Neural progenitor cell (in vitro differentiated cells): ENCODE measurements around the gene L3MBTL1. TPM values are rescaled to one million over a fixed set of nuclear protein-coding genes. Genes with fewer than 3 reads are reported as not detected.
"Not testable (repeated sequence)": the region's sequence is repeated elsewhere in the genome, so short reads cannot be mapped to it uniquely, and the experiment has no call there.

ENCODE experiments used
- DNase-seq: peaks from one replicate; pipeline ENCODE4 v3.0.0-alpha.2; 2016; ENCODE audit warnings: low spot score
- H2AFZ ChIP-seq: fragments of 200-600 bp; sonication (generic); replicated peaks from 2 replicates; pipeline ENCODE4 v1.6.1; 2016; ENCODE audit warnings: antibody characterized with exemption
- H3F3A ChIP-seq: fragments of 200-600 bp; sonication (generic); 2 replicates; pipeline ENCODE4 v1.6.1; 2016; ENCODE audit warnings: antibody characterized with exemption, low read depth
- H3K27ac ChIP-seq: fragments of 200-600 bp; sonication (generic); 2 replicates; pipeline ENCODE4 v1.5.1; 2016; ENCODE audit warnings: mild to moderate bottlenecking
- H3K27me3 ChIP-seq: fragments of 200-600 bp; sonication (generic); 2 replicates; pipeline ENCODE4 v1.6.1; 2016; ENCODE audit warnings: mild to moderate bottlenecking, moderate library complexity
- H3K36me3 ChIP-seq: fragments of 200-600 bp; sonication (generic); 2 replicates; pipeline ENCODE4 v1.5.1; 2016
- H3K4me1 ChIP-seq: fragments of 200-600 bp; sonication (generic); 2 replicates; pipeline ENCODE4 v1.6.1; 2016; ENCODE audit warnings: mixed run types
- H3K4me2 ChIP-seq: fragments of 200-600 bp; sonication (generic); 2 replicates; pipeline ENCODE4 v1.6.1; 2016
- H3K4me3 ChIP-seq: fragments of 200-600 bp; sonication (generic); 2 replicates; pipeline ENCODE4 v1.5.1; 2016
- H3K79me2 ChIP-seq: fragments of 200-600 bp; sonication (generic); 2 replicates; pipeline ENCODE4 v1.6.1; 2016; ENCODE audit warnings: low read depth
- H3K9ac ChIP-seq: fragments of 200-600 bp; sonication (generic); 2 replicates; pipeline ENCODE4 v1.6.1; 2016
- H3K9me3 ChIP-seq: fragments of 200-600 bp; sonication (generic); 2 replicates; pipeline ENCODE4 v1.5.1; 2016; ENCODE audit warnings: low read depth
- H4K20me1 ChIP-seq: fragments of 200-600 bp; sonication (generic); 2 replicates; pipeline ENCODE4 v1.6.1; 2016; ENCODE audit warnings: low read depth
- H3K27ac Mint-ChIP-seq: 3 replicates; pipeline ENCODE4 v1.8.0; 2021; ENCODE audit warnings: mixed read lengths
- H3K27me3 Mint-ChIP-seq: 2 replicates; pipeline ENCODE4 v1.8.0; 2022; ENCODE audit warnings: low read depth, mild to moderate bottlenecking, inconsistent platforms, moderate library complexity, mixed read lengths; ENCODE audit not compliant: insufficient read depth
- H3K36me3 Mint-ChIP-seq: 3 replicates; pipeline ENCODE4 v1.8.0; 2021; ENCODE audit warnings: mixed read lengths
- H3K4me1 Mint-ChIP-seq: 3 replicates; pipeline ENCODE4 v1.8.0; 2021; ENCODE audit warnings: mixed read lengths
- H3K4me3 Mint-ChIP-seq: 3 replicates; pipeline ENCODE4 v1.8.0; 2021; ENCODE audit warnings: mild to moderate bottlenecking, moderate library complexity, mixed read lengths
- H3K9me3 Mint-ChIP-seq: 3 replicates; pipeline ENCODE4 v1.8.0; 2020; ENCODE audit warnings: mixed read lengths
- EZH2 ChIP-seq: fragments of 200-600 bp; sonication (generic); IDR thresholded peaks from 2 replicates; pipeline ENCODE4 v1.6.1; 2017; ENCODE audit warnings: antibody characterized with exemption, mild to moderate bottlenecking, moderate library complexity
- EZH2phosphoT487 ChIP-seq: fragments of 200-600 bp; sonication (generic); IDR thresholded peaks from 2 replicates; pipeline ENCODE4 v1.6.1; 2017; ENCODE audit warnings: antibody characterized with exemption
- total RNA-seq: library from RNA; depleted of rRNA; stranded (reverse); fragments of >200 nt; gene quantifications from 2 replicates; pipeline ENCODE4 v1.2.3, GENCODE V29; 2015; ENCODE audit warnings: low replicate concordance
- TF ChIP-seq, protein P1 (sequence below): fragments of 200-600 bp; sonication (generic); IDR thresholded peaks from 2 replicates; pipeline ENCODE4 v1.5.1; 2017; ENCODE audit warnings: antibody characterized with exemption, mild to moderate bottlenecking

Gene L3MBTL1
- total RNA-seq, 1 donor from 2014 or later: 27.6 TPM

DNA sequence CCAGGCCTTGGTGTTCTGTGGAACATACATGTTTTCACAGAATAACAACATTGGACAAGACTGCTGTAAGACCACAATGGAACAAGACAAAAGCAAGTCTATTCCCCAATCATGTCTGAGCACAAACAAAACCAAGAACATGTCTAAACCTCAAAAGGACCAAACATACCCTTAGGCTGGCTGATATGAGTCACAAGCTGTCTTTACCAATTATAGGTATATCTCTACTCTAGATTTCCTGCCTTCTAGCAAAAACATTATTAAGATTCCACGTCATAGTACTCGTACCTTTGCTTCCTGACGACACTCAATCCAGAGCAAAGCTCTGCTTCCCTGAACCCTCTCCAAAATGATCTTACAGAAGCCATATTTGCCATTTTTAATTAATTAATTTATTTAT, 15.4 kb upstream of the L3MBTL1 start:
- no peak for DNase-seq
- Histone ChIP-seq H3K4me3 (no peak overlapping the region), H3K9ac (no peak overlapping the region), H3K27ac (no peak overlapping the region), H3K79me2 (no peaks in the 10 kb centered on the region), H3F3A (no peaks in the 10 kb centered on the region), H3K9me3 (no peaks in the 10 kb centered on the region), H3K4me1 (no peaks in the 10 kb centered on the region), H3K4me2 (no peak overlapping the region), H4K20me1 (no peaks in the 10 kb centered on the region), H2AFZ (no peak overlapping the region), H3K36me3 (no peaks in the 10 kb centered on the region), H3K27me3 (no peaks in the 10 kb centered on the region)
- no peak overlapping the region for H3K4me3 Mint-ChIP-seq
- no peaks in the 10 kb centered on the region for H3K4me1 Mint-ChIP-seq
- H3K9me3 Mint-ChIP-seq: peaks cover 10% of the 10 kb centered on the region
- peaks cover 4% of the 10 kb centered on the region for H3K27me3 Mint-ChIP-seq
- H3K36me3 Mint-ChIP-seq: no peaks in the 10 kb centered on the region
- TF ChIP-seq, protein P1, sequence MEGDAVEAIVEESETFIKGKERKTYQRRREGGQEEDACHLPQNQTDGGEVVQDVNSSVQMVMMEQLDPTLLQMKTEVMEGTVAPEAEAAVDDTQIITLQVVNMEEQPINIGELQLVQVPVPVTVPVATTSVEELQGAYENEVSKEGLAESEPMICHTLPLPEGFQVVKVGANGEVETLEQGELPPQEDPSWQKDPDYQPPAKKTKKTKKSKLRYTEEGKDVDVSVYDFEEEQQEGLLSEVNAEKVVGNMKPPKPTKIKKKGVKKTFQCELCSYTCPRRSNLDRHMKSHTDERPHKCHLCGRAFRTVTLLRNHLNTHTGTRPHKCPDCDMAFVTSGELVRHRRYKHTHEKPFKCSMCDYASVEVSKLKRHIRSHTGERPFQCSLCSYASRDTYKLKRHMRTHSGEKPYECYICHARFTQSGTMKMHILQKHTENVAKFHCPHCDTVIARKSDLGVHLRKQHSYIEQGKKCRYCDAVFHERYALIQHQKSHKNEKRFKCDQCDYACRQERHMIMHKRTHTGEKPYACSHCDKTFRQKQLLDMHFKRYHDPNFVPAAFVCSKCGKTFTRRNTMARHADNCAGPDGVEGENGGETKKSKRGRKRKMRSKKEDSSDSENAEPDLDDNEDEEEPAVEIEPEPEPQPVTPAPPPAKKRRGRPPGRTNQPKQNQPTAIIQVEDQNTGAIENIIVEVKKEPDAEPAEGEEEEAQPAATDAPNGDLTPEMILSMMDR: no peak
- TF ChIP-seq EZH2 (no peak), EZH2phosphoT487 (no peak)
- no peak overlapping the region for H3K27ac Mint-ChIP-seq

DNA sequence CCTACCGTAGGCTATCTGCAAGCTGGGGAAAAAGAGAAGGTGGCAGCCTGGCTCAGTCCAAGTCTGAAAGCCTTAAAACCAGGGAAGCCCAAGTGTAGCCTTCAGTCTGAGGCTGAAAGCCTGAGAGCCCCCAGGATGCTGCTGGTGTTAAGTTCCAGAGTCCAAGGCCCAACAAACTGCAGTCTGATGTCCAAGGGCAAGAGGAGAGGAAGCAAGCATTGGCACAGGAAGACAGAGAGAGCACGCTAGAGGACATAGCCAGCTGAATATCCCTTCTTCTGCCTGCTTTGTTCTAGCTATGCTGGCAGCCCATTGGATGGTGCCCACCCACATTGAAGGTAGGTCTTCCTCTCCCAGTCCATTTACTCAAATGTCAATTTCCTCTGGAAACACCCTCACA, 12.1 kb upstream of the L3MBTL1 start:
- H3K4me2 ChIP-seq: no peak overlapping the region
- H2AFZ ChIP-seq: no peak overlapping the region
- Mint-ChIP-seq H3K27me3 (peaks cover 2% of the 10 kb centered on the region), H3K27ac (no peak overlapping the region), H3K4me1 (no peaks in the 10 kb centered on the region), H3K4me3 (no peak overlapping the region), H3K9me3 (peaks cover 2% of the 10 kb centered on the region), H3K36me3 (no peaks in the 10 kb centered on the region)
- H3K27ac ChIP-seq: no peak overlapping the region
- H3K9ac ChIP-seq: no peak overlapping the region
- H3K27me3 ChIP-seq: no peaks in the 10 kb centered on the region
- H3F3A ChIP-seq: no peaks in the 10 kb centered on the region
- no peak overlapping the region for H3K4me3 ChIP-seq
- H3K9me3 ChIP-seq: no peaks in the 10 kb centered on the region
- TF ChIP-seq EZH2phosphoT487 (no peak), EZH2 (no peak)
- TF ChIP-seq, protein P1: no peak
- no peak for DNase-seq
- H4K20me1 ChIP-seq: no peaks in the 10 kb centered on the region
- H3K36me3 ChIP-seq: no peaks in the 10 kb centered on the region
- no peaks in the 10 kb centered on the region for H3K4me1 ChIP-seq
- no peaks in the 10 kb centered on the region for H3K79me2 ChIP-seq

DNA sequence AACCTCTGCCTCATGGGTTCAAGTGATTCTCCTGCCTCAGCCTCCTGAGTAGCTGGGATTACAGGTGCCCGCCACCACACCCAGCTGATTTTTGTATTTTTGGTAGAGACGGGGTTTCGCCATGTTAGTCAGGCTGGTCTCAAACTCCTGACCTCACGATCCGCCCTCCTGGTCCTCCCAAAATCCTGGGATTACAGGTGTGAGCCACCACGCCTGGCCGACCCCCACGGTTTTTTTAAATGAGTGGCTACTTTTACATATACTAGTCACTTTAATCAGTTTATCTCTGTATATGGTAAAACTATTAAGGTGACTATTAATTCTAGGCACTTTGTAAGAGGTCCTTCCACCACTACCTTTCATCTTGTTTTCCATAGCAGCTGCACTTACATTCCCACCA, 5.5 kb upstream of the L3MBTL1 start:
- peaks cover 26% of the 10 kb centered on the region for H3K27me3 ChIP-seq
- H3K4me3 Mint-ChIP-seq, H3K4me1 Mint-ChIP-seq, H3F3A ChIP-seq, H3K9ac ChIP-seq, H3K79me2 ChIP-seq, H3K9me3 Mint-ChIP-seq, H3K4me1 ChIP-seq, H3K4me2 ChIP-seq, H2AFZ ChIP-seq, H4K20me1 ChIP-seq, H3K36me3 ChIP-seq, H3K27ac Mint-ChIP-seq, DNase-seq, H3K4me3 ChIP-seq, H3K9me3 ChIP-seq, H3K27ac ChIP-seq, H3K36me3 Mint-ChIP-seq, H3K27me3 Mint-ChIP-seq: not testable (repeated sequence)

DNA sequence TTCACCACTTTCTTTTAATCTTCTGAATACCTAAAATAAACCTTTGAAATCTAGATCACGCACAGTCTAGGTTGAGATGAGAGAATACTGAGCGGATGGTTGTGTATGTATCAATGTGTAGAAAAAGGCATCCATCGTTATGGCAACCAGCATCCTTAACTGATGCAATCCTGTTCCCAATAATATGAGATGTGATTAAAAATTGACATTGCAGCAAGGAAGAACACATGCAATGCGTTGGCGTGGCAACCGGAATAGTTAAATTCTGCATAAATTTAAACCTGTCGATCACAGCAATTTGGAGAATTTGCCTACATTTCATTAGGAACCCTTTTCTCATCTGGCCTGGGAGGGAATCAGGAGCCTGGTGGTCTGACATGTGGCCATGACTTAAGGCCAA, 1.3 kb upstream of the L3MBTL1 start:
- H3K4me1 Mint-ChIP-seq: no peaks in the 10 kb centered on the region
- H3K27ac Mint-ChIP-seq: no peak overlapping the region
- Histone ChIP-seq H3K4me1 (no peaks in the 10 kb centered on the region), H3K27me3 (peaks cover 41% of the 10 kb centered on the region), H3K4me2 (no peak overlapping the region), H3K9me3 (no peaks in the 10 kb centered on the region), H3K79me2 (no peaks in the 10 kb centered on the region), H4K20me1 (no peaks in the 10 kb centered on the region), H3K4me3 (no peak overlapping the region), H3K9ac (no peak overlapping the region), H3K27ac (no peak overlapping the region), H3F3A (peaks cover 15% of the 10 kb centered on the region), H2AFZ (no peak overlapping the region), H3K36me3 (no peaks in the 10 kb centered on the region)
- H3K9me3 Mint-ChIP-seq: peaks cover 2% of the 10 kb centered on the region
- DNase-seq: no peak
- H3K27me3 Mint-ChIP-seq: peaks cover 21% of the 10 kb centered on the region
- H3K36me3 Mint-ChIP-seq: peaks cover 2% of the 10 kb centered on the region
- TF ChIP-seq EZH2 (no peak), EZH2phosphoT487 (no peak)
- TF ChIP-seq, protein P1: no peak
- peak overlapping the region; percentile 74 for H3K4me3 Mint-ChIP-seq
